NCI-H2227 (cell line): ENCODE data around the gene KIAA1958.

ENCODE experiments used
- DNase-seq: peaks from one replicate; lab custom pipeline; 2025; ENCODE audit not compliant: unreplicated experiment; lab: John Stamatoyannopoulos, UW

The KIAA1958 gene

GRCh38 chr9:112527959-112528358, 41.3 kb downstream of the KIAA1958 start:
- no peak for DNase-seq

GRCh38 chr9:112529316-112529715, 42.7 kb downstream of the KIAA1958 start:
- no peak for DNase-seq

- no peak for DNase-seq
Measured at GRCh38 chr9:112530751-112531205, 44.2 kb downstream of the KIAA1958 start.

GRCh38 chr9:112531666-112532282, 45.1 kb downstream of the KIAA1958 start:
- no peak for DNase-seq

- no peak for DNase-seq
Measured at GRCh38 chr9:112532427-112532826, 45.8 kb downstream of the KIAA1958 start.

GRCh38 chr9:112533660-112534059, 47.0 kb downstream of the KIAA1958 start:
- no peak for DNase-seq

- DNase-seq, result no peak
Measured at GRCh38 chr9:112535301-112535700, 48.7 kb downstream of the KIAA1958 start.

GRCh38 chr9:112535811-112536210, 49.2 kb downstream of the KIAA1958 start:
- DNase-seq, result no peak

GRCh38 chr9:112537561-112537960, 50.9 kb downstream of the KIAA1958 start:
- no peak for DNase-seq

GRCh38 chr9:112540800-112541199, 54.2 kb downstream of the KIAA1958 start:
- no peak for DNase-seq

GRCh38 chr9:112541685-112542084, 55.1 kb downstream of the KIAA1958 start:
- no peak for DNase-seq

- DNase-seq, result no peak
Measured at GRCh38 chr9:112542593-112543292, 56.1 kb downstream of the KIAA1958 start.

GRCh38 chr9:112544477-112544876, 57.9 kb downstream of the KIAA1958 start:
- no peak for DNase-seq

GRCh38 chr9:112545237-112545636, 58.6 kb downstream of the KIAA1958 start:
- DNase-seq, result no peak

GRCh38 chr9:112546149-112547012, 59.8 kb downstream of the KIAA1958 start:
- no peak for DNase-seq

- DNase-seq, result no peak
Measured at GRCh38 chr9:112548051-112548440, 61.4 kb downstream of the KIAA1958 start.

- DNase-seq, result no peak
Measured at GRCh38 chr9:112548836-112549595, 62.4 kb downstream of the KIAA1958 start.

- no peak for DNase-seq
Measured at GRCh38 chr9:112550531-112550930, 63.9 kb downstream of the KIAA1958 start.

- no peak for DNase-seq
Measured at GRCh38 chr9:112551641-112552040, 65.0 kb downstream of the KIAA1958 start.

- DNase-seq, result no peak
Measured at GRCh38 chr9:112552229-112553056, 65.8 kb downstream of the KIAA1958 start.
